Hematopoietic multipotent progenitor cell treated with erythropoietin and hydrocortisone succinate and interleukin-3 and kit ligand, for 4 days (in vitro differentiated cells): ENCODE results near the gene TXNDC5.

Experiments used
- DNase-seq: peaks from one replicate; pipeline ENCODE4 v3.0.0-alpha.2; 2015

Gene TXNDC5

DNA sequence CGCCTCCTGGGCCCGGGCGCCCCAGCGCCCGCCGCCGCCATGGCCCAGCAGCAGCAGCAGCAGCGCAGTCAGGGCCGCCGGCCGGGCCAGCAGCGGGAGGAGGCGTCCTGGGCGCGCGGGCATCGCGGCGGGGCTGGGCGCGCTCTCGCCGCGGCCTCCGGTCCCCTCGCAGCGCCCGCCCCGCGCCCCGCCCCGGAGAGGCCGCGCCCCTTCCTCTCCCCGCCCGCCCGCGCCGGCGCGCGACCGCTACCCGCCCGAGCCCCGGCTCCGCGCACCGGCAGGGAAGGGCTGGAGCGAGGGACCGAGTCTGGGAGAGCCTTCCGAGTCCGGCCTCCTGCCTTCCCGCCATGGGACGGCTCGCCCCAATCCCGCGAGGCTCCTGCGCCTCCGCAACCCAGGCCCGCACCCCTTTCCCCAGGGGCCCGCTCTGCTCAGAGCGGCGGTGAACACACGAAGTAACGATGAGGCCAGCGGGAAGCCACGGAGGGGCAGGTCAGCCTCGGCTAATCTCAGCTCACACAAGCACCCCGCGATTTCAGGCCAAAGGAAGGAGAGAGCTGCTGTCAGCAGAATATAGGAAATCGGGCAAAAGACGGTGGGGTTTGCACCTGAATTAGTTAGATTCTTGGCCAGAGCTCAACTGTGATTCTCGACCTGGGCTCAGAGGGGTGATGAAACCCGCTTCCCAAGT lies at the start of gene TXNDC5:
Gene TXNDC5 (minus strand): TSS at position 135 of the 691 bp plus-strand sequence. CDS start 12 bp downstream, at position 123.
- DNase-seq = peak; percentile 86

DNA sequence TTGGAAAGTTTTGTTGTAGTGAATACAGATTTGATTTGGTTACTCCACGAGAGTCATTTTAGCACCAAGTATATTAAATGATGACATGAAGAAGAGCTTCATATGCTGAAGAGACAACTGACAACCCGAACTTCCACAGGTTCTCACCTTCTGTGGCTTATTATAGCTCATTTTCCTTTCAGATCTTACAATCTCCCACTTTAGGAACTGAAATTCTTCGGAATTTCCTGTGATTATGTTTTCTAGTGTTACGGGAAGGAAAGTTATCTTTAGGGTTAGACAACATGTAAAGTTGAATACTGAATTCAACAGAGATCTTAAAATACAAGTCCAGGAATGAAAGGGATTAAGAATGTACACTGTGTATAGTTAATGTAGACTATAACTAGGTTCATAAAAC lies 49.6 kb upstream of the TXNDC5 start:
- DNase-seq = no peak

DNA sequence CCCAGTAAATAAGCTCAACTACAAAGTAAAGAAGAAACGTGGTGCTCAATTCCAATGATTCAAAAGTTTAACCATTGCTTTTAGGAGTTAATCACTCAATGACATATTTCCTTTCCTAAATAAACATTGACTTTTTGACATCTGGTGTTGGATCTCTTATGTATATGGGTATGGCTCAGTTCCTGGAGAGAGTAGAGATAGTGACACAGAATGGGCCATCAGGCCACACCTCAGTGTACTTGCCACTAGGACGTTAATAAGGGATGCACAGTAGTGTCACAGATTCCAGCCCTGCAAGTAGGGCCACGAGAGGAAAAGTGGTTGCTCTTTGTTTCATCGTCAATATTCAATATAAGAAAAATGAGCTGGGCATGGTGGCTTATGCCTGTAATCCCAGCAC lies 48.9 kb upstream of the TXNDC5 start:
- no peak for DNase-seq

DNA sequence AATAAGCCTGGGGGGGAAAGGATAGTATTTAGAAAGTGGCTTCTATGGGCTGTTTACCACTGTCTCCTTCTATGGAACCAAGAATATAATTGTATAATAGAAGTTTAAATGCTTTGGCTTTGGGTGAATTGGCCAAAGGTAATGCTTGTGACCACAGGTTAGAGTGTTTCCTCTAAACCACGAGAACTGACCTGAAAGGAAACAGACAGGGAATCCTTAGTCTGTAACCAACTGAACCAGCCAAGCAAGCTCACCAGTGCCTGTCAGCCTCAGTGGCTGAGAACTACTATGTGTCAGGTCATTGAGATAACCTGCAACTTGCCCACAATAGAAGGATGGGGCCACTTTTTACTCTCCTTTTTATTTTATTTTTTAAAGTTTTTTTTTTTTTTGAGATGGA lies 47.9 kb upstream of the TXNDC5 start:
- DNase-seq = no peak

DNA sequence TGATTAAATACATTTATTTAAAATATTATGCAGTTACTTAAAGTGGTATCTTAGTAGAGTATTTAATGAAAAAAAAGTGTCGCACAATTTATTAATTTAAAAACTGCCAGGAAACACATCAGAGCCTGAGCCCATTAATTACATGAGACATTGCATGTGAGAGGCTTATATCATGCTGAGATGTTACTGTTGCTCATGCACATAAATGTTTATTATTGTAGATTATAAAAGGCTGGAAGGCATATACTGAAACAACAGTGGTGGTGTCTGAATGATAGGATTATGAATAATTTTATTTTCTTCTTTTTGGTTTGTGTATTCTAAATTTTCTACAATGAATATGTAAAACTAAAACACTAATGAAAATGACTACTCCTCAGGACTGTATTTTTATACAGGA lies 45.7 kb upstream of the TXNDC5 start:
- DNase-seq = no peak

DNA sequence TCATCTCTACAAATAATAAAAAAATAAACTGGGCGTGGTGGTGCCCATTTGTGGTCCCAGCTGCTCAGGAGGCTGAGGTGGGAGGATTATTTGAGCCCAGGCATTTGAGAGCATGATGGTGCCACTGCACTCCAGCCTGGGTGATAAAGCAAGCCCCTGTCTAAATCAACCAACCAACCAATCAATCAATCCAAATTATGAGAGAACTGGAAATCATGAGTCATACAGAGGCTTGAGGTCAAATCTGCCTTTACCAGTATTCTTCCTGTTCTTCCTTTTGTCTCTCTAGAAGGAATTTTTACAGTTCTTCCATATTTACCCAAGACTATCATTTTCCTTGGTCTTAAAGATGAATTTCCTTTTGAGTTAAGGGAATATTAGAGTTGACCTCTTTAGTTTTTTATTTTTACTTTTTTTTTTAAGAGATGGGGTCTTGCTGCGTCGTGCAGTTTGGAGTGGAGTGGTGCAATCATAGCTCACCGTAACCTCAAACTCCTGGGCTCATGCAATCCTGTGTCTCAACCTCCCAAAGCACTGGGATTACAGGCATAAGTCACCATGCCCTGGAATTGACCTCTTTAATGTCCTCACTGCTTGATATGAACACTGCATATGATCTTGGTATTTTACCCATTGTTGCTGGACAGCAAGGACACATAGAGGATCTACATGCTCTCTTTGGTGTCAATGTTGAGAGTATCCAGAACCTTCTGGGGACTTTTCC lies 44.1 kb upstream of the TXNDC5 start:
- DNase-seq = peak; percentile 49

DNA sequence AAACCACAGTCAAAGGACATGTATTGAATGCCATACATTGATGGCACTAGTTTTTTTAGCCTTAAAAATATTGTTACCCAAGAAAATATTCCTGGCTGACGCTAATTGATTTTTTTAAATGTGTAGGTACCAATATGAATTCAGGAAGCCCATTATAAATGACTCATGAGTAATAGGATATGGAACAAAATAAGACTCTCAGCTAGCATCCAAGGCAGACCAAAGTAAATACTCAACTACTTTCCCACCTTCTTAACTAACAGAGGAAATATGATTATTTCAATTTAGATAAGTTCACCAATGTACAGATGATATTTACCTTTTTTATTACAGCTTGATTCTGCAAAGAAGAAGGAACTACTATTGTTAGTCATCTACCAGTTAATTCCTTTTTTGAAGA lies 43.2 kb upstream of the TXNDC5 start:
- DNase-seq = no peak

DNA sequence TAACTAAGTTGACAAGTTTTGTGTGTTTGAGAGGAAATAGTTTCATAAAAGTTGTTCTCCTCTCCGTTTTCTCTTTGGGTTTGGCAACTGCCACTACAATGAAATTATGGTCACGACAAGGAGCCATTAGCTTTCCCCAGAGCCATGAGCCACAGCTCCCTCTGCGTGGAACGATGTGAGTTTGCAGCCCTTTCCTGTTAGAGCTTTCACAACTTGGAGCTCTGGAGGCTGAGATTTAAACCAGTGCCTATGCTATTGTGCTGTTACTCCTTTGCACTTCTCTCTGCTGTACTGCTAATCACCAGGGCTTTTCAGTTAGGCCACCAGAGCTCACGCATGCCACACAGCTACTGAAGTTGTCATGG lies 29.3 kb upstream of the TXNDC5 start:
- DNase-seq = no peak

DNA sequence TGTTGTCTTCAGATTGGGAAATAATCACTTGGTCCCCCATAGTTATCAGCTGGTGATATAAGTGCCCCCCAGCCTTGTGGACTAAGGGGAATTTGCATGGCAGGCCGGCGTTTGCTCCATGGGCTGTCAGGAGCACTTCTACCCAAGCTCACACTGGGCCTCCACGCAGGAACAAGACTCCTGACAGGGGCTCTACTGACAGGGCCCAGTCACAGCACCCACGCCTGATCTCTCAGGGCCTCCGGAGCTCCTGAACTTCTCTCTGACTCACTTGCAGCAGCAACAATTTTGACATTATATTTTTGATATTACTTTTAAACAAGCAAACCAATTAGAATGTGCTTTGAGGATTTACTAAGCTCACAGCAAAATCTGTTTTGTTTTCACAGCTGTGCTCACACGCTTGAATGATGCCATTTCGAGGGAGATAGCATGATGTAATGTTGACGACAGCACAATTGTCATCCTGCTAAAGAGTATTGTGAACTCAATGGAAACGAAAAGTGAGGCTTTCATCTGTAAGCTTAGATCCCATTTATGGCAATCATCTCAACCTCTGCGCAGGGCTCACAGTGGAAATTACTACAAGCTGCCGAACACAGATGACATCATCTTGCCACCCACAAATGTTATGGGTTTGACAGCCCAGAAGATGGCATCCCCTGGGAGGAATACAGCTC lies 28.7 kb upstream of the TXNDC5 start:
- DNase-seq = no peak

DNA sequence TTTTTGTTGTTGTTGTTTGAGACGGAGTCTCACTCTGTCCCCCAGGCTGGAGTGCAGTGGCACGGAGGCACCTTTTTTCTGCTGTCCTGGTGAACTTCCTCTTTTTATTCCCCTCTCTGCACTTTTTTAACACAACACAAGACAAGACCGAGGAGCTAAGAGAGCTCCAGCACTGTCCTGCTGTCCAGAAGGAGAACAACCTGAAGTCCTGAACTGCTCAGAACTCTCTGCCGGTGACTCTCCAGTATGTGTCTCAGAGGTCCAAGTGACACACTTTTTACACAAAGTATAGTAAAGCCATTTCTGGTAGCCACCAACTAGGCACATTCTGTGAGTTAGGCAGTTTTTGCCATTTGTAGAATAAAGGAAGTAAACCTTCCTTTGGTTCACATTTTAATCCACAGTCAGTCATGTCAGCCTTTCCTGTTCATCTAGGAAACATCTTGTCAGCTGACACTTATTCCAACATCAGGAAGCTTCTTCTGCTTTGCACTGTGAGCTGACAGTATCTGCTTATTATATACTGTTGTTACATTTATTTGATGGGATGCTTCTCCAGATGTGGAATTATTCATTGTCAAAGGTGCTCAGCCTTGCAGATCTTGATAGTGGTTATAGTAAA lies 28.1 kb upstream of the TXNDC5 start:
- peak; percentile 43 for DNase-seq

DNA sequence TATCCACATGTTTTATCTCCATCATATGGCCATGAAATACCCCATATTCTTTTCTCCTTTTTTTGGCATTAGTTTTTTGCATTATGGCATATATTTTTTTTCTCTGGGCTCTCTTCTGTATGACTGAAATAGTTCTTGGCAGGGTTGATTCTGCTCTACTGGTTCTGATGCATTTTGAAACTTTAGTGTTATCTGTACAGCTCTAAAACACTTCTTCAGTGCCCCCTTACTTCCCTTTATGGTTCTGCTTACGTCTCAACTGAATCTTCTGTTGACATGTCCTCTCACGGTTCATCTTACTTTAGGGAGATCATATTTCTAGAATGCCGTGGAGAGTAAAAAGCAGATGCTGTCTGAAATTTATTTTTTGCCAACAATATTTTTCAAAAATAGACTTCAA lies 23.2 kb upstream of the TXNDC5 start:
- DNase-seq = no peak

DNA sequence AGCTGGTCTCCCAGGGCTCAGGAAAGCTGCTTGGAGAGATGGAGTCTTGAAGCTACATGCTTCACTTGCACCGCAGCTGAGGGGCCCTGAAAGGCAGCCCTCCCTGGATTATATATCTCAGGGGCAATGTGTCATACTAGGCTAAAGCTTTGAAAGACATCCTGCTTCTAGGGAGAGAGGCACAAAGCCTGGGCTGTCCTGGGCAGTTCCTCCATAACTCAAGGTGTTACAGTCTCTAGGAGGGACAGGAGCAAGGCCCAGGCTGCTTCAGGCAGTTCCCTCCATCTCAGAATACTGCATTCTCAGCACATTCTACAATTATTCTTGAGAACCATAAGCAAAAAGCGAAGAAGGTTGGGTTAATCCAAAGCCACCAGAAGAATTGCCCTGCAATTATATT lies 22.0 kb upstream of the TXNDC5 start:
- DNase-seq = no peak

DNA sequence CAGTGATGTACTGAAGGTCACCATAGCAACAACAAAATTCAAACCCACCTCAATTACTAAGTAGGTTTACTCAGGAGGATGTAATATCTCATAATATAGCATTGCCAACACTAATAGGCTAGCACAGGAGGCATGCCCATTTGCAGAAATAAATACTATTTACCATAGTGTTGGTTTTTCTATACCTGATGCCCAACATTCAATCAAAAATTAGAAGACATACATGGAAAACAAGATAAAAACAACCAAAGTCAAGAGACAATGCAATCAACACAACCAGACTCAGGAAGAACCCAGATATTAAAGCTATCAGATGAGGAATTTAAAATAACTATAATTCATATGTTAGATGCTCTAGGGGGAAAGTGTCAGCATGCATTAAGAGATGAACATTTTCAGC lies 14.3 kb upstream of the TXNDC5 start:
- no peak for DNase-seq

DNA sequence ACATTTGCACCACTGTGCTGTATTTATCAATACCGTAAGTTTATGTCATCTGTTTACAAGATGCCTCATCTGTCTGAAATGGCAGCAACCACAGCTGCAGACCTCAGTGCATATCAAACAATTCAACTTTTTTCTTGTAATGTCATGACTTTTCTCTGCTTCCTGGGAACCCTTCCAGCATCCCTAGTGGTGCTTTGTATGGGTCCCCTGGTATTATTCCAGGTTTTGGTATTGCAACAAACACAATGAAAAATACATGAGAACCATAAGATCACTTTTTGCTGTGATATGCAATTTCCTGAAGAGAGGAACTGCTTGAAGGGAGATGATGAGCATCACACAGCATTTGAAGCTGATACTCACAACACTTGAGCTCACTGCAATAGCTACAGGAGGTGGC lies 12.0 kb upstream of the TXNDC5 start:
- no peak for DNase-seq

DNA sequence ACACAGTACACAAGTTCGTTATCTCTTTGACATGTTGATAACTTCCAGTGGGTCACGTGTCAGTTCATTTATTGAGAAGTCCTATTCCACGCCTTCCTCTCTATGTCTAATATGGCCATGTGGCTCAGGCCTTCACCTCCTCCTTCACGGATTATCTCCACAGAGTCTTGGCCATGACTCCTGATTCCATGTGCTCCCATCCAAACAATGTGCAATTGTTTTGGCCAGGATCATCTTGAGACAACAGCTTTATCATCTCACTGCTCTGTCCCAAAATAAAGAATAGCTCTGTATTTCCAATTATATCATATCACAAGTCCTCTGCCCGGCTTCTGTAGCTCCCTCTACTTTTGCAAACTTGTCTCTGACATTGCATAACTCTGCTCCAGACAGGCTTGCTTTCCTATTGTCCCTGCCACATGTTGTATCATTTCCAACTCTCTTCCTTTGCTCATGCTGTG lies 11.1 kb upstream of the TXNDC5 start:
- DNase-seq = no peak

DNA sequence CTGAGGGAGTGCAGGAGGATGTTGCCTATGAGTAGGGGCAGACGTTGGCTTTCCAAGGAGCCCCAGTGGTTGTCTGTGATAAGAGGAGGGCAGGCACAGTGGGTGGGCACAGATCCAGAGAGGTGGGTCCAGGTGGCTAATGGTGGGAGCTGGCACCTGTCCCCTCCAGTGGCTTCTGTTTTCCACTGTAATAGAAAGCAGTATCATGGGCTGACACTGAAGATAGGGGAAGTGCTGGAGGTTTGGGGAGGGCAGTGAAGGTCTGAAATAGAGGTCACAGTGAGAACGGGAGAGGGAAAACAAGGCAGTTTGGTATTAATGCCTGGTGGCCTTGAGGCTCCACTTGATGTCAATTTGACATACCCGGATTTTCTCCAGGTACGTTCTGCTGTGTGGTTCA lies 10.5 kb upstream of the TXNDC5 start:
- no peak for DNase-seq

DNA sequence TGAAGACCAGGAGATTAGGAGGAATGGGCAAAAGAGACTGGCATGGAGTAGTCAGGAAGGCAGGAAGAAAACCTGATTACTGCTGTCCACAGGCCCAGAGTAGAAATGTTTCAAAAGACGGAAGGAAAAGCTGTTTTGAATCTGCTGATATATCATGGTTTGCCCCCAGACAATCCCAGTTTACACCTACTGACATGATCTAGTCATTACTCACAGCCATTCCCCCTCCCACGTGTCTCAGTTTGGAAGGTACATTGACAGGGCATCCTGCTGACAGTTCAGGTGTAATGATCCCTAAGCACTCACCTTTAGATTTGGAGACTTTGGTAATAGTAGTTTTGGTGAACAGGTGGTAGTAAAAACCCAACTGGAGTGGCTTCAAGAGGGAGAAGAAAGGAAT lies 9.8 kb upstream of the TXNDC5 start:
- DNase-seq = no peak

DNA sequence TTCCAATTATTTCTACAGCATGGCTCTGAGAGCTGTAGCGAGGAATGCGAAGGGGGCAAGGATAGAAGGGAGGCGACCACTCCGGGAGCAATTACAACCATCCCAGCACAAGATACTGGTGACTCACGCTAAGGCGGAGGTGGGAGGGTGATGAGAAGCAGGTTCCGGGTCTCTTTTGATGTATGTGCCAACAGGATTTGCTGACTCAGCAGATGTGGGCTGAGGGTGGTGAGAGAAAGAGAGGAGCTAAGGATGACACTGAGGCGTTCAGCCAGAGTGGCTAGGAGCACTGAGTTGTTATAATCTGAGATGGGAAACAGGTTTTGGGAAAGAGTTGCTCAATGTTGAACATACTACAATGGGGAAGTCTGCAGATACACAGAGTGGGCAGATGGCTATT lies 9.3 kb upstream of the TXNDC5 start:
- no peak for DNase-seq

DNA sequence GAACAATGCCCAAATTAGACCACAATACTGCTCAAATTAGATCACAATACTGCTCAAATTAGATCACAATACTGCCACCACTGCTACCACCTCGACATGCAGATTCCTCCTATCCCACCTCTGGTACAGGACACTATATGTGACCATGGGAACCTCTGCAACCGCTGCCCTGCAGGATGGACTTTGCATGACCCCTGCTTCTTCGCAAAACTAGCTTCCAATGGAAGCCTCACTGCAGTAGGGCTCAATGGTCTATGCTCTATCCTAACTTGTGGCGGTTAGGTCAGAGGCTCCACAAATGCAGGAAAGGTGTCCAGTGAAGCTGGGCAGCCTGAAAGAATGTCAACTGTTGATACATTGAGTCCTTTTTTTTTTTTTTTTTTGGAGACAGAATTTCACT lies 7.8 kb upstream of the TXNDC5 start:
- DNase-seq = no peak

DNA sequence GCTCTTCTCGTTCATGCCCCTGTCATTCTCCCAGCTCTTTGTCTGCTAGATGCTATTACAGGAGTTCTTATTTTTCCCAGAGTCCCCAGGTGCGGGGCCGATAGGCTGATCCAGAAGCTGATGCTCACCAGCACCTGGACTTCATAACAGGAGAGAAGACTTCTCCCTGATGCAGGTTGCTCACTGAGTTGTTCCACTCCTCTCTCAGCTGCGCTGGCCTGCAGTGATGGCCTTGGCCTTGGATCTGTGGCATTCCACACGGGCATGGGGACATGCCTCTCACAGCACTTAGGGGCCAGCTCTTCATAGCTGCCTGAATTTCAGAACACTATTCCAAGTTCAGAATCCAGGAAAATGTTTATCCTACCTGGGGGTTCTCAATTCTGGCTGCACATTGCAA lies 7.1 kb upstream of the TXNDC5 start:
- no peak for DNase-seq

DNA sequence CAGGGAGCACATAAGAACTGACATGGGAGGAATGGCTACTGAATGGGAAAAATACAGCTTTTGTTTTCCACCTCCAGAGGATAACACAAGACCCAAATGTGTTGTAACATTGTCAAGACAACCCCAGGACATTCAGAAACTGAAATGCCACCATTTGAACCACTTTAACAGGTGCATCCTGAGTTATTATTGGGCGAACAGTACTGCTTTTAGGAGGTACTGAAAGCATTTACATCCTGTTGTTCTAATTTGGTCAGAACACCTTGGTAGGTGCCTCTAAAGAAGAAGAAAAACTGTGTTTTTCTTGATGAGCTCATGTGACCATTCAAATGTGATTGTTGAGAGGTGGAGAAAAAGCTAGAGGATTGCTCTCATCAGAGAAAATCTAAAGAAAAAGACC lies 6.4 kb upstream of the TXNDC5 start:
- no peak for DNase-seq

DNA sequence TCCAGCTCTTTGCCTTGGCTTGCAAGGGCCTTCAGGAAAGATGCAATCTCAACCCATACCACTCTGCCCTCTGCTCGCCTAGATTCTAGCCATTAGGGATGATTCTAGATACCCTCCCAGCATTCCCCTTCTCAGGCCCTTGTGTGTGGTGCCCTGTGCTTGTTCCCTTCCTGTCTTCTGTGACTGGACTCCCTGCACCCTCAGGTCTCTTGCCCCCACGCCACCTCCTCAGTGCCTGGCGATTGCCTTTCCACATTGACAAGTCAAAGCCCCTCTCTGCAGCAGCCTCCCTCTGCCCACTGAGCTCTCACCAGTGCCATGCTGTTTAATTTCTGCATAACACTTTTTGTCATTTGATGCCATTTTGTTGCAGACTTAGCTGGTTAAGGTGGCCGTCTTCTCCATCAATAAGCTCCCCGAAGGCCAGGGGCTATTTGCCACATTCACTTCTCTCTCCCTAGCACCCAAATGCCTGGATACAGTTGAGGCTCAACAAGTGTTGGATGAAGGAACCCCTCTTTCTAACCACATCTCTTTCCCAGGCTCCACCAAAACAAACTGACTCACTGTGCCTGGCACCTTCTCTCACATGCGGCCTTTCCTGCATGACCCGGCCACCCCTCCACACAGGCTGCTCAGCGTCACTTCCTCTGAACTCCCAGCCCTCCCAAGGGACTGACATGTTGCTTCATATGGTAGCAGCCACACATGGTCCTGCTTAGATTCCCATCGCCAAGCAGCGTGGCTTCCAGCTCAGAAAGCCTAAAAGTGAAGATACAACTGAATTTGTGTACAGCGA lies 4.6 kb upstream of the TXNDC5 start:
- no peak for DNase-seq

DNA sequence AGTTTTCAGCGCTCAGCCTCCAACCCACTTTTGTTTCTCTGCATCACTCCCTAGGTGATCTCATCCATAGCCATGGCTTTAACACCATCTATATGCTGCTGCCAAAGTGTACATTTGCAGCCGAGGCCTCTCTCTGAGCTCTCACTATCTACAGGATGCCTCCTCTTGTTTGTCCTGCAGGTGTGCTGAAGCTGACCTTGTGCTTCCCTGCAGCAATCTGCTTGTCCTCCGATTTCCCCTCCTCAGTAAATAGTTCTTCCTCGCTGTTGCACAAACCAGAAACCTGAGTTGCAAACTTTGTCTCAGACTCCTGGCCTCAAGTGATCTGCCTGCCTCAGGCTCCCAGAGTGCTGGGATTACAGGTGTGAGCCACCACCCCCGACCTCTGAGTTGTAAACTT lies 3.7 kb upstream of the TXNDC5 start:
- DNase-seq = no peak
